Sigmoid colon (tissue), 4 donors: Measurements from ENCODE around the gene SLC39A11.

Experiments used
- CTCF ChIP-seq, 4 experiments: fragments of 450-650 bp in 3 of 4; fragments of 200-600 bp in 1 of 4; IDR thresholded peaks; one replicate each; pipeline ENCODE4 v1.5.1; 2016 to 2019; ENCODE audit warnings: antibody characterized with exemption in 4 of 4, mild to moderate bottlenecking in 3 of 4, moderate library complexity in 2 of 4
- EP300 ChIP-seq, 4 donors: sonication (generic); formaldehyde crosslinking; IDR thresholded peaks; one replicate each; pipeline ENCODE4 v1.6.1; 2017; ENCODE audit warnings: antibody characterized with exemption in 4 of 4
- POLR2A ChIP-seq, 2 donors: fragments of 450-650 bp; IDR thresholded peaks; one replicate each; pipeline ENCODE4 v1.6.1; 2016; ENCODE audit warnings: antibody characterized with exemption in 2 of 2, mild to moderate bottlenecking in 2 of 2, moderate library complexity in 2 of 2
- POLR2AphosphoS5 ChIP-seq, 4 donors: sonication (generic); formaldehyde crosslinking; IDR thresholded peaks; one replicate each; pipeline ENCODE4 v1.6.1; 2017; ENCODE audit warnings: antibody characterized with exemption in 4 of 4

GRCh38 chr17:72950242-72950931 is 142.1 kb downstream of the SLC39A11 start:
- no peak for TF ChIP-seq POLR2A (IDR thresholded peaks at IDR 0.05)
- no peak for TF ChIP-seq CTCF (IDR thresholded peaks at IDR 0.05)
- TF ChIP-seq EP300 (IDR thresholded peaks at IDR 0.05): no peak
- no peak for TF ChIP-seq POLR2AphosphoS5 (IDR thresholded peaks at IDR 0.05)
